Stomach (tissue), 4 donors: ENCODE data around the gene THEMIS.

ENCODE experiments used
- EP300 ChIP-seq: sonication (generic); formaldehyde crosslinking; IDR thresholded peaks from one replicate; pipeline ENCODE4 v1.6.1; 2017; ENCODE audit warnings: antibody characterized with exemption
- POLR2A ChIP-seq, 4 donors: fragments of 450-650 bp; IDR thresholded peaks; one replicate each; pipeline ENCODE4 v1.6.1; 2016; ENCODE audit warnings: antibody characterized with exemption in 4 of 4, control low read depth in 2 of 4, mild to moderate bottlenecking in 1 of 4, moderate library complexity in 1 of 4
- POLR2AphosphoS5 ChIP-seq, 3 donors: sonication (generic); formaldehyde crosslinking; IDR thresholded peaks; one replicate each; pipeline ENCODE4 v1.6.1; 2016; ENCODE audit warnings: antibody characterized with exemption in 3 of 3
- TF ChIP-seq, protein P1 (sequence below), 7 experiments: fragments of 450-650 bp in 4 of 7; fragments of 200-600 bp in 3 of 7; sonication (generic) in 3 of 7; IDR thresholded peaks; one replicate each; pipeline ENCODE4 v1.5.1; 2016 to 2019; ENCODE audit warnings: antibody characterized with exemption in 7 of 7, control low read depth in 2 of 7, mild to moderate bottlenecking in 1 of 7

DNA sequence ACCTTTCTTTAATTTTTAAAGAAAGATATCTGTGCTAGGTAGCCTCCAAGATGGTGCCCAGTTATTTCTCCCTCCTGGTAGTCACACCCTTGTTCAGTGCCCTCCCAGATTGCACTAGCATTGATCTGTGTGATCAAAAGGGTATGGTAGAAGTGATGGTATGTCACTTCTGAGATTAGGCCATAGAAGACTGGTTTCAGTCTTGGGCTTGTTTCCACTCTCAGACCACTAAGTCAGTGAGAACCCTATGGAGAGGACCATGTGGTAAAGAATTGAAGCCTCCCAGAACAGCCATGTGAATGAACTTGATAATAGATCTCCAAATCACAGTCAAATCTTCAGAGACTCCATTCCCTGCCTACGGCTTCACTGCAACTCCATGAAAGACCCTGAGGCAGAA lies 57.3 kb downstream of the THEMIS start:
- TF ChIP-seq, protein P1, sequence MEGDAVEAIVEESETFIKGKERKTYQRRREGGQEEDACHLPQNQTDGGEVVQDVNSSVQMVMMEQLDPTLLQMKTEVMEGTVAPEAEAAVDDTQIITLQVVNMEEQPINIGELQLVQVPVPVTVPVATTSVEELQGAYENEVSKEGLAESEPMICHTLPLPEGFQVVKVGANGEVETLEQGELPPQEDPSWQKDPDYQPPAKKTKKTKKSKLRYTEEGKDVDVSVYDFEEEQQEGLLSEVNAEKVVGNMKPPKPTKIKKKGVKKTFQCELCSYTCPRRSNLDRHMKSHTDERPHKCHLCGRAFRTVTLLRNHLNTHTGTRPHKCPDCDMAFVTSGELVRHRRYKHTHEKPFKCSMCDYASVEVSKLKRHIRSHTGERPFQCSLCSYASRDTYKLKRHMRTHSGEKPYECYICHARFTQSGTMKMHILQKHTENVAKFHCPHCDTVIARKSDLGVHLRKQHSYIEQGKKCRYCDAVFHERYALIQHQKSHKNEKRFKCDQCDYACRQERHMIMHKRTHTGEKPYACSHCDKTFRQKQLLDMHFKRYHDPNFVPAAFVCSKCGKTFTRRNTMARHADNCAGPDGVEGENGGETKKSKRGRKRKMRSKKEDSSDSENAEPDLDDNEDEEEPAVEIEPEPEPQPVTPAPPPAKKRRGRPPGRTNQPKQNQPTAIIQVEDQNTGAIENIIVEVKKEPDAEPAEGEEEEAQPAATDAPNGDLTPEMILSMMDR (IDR thresholded peaks at IDR 0.05): no peak
- TF ChIP-seq POLR2A (IDR thresholded peaks at IDR 0.05): no peak
- no peak for TF ChIP-seq EP300
- TF ChIP-seq POLR2AphosphoS5 (IDR thresholded peaks at IDR 0.05): no peak
